C1 segment of cervical spinal cord (tissue), 14 donors: ENCODE data around the gene GNPNAT1.
A peak's percentile ranks its signal among the peaks of the same experiment; 100 is the strongest.

ENCODE experiments used
- DNase-seq, 14 donors: peaks; one replicate each; lab custom pipeline; 2025; lab: John Stamatoyannopoulos, UW

Gene GNPNAT1

DNA sequence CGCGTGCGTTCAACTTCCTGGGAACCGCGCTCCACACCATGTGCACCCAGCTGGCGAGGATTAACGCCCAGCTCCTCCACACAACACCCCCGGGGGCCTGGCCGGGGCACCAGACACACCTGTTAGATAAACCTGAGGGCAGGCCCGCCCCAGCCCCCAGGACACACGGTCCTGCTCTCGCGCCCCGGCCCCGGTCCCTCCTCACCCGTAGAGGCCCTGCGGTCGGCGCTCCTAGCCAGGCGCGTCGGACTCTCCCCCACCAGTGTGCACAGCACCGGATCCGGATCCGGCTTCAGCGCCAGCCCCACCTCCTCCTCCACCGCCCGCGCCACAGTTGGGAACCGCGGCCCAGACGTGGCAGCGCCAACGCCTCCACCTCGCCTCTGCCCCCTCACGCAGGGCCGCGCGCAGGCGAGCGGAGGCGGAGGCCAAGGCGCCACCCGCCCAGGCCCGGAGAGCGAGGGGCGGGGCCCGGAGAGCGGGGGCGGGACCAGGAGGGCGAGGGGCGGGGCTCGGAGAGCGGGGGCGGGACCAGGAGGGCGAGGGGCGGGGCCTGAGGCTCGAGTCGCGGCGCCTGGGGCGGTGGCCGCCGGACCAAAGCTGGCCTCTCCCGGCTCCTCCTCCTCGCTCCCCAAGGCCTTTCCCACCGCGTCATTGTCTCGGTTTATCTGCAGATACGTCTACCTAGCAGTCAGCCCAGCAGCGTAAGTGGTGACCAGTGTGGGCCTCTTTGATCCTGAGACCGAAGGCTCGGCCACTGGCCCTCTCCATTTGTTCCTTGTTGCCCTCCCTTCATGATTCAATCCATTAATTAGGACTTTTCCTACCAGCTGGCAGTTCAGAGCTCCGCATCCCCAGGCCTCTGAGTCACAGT, at the start of gene GNPNAT1:
Gene GNPNAT1, minus strand, starts transcription at position 385 of the 874 bp plus-strand sequence. CDS start 6,957 bp downstream, outside the sequence.
- peak; percentile 3 to 91 (median 80) for DNase-seq

DNA sequence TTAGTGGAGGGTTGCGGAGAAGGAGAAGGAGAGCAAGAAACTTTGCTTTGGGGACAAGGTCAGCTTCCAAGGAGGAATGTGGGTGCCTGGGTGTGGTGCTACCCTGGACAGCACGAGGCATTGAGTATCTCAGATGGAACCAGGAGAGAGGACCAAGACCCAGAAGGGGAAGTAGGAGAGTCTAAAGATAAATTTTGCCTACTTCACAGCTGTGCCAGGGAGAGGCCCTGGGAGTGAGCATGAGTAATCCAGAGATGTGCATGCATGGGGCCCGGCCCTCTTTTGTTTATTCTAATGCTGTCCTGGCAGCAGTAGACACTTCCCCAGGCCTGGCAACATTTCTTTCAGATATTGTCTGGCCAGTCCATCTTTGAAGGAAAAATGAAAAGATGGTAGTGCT, 49.5 kb upstream of the GNPNAT1 start:
- DNase-seq, result peak in 6 of 14 donors; percentile 6 to 27 (median 13)

DNA sequence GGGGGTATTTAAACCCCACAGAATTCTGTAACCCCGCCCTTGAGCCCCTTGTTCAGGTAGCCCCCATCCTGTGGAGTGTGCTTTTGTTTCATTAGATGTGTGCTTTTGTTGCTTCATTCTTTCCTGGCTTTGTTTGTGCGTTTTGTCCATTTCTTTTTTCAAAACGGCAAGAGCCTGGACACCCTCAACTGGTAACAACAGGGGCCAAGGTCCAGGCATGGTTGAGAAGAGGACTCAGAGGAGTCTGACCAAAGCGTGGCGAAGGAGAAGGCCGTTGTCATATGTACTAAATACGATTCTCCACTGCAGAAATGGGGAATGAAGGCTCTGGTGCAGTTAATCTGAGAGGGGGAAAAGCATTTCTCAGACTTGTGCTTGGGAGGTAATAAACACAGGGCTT, 46.0 kb upstream of the GNPNAT1 start:
- no peak for DNase-seq

DNA sequence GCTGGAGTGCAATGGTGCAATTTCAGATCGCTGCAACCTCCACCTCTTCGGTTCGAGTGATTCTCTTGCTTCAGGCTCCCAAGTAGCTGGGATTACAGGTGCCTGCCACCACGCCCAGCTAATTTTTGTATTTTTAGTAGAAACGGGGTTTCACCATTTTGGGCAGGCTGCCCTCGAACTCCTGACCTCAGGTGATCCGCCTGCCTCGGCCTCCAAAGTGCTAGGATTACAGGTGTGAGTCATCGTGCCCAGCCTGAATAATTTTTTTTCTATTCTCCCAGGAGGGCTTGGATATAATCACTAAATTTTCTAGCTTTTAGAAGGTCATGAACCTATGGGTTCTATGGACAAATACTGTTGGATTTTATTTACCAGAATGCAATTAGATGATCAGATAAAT, 44.7 kb upstream of the GNPNAT1 start:
- no peak for DNase-seq

DNA sequence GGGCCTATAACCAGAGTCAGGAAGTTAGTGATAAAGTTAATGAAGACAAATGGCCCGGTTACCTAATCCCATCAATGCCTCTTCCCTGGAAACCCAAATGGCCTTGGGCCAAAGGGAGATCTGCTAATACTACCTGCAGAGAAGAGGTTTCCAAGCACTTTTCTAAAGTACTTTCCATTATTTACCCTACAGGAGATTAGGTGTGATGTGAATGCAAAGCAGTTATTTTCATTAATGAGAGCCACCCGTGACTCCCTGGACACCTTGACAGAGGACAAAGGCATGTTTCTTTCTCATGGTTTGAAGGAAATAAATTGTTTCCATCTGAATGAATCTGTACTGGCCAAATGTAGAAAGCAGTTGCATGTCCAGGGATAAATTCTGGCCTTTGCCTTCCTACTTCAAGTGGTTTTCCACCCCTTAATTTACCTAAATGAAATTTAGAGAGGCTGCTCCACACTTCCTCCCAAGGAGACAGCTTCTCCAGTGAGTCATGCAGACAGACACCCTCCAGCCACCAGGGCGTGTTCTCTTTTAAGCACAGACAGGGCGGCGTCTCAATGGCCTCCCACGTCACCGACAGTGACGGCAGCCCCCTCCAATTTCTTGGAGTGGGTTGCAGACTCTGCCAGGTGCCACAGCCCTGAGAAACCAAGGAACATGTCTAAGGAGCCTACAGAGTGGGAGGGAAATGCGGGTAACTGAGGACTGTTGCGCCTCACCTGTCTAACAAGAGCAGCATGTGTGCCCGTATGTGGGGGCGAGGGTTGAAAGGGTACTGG, 43.9 kb upstream of the GNPNAT1 start:
- no peak for DNase-seq

DNA sequence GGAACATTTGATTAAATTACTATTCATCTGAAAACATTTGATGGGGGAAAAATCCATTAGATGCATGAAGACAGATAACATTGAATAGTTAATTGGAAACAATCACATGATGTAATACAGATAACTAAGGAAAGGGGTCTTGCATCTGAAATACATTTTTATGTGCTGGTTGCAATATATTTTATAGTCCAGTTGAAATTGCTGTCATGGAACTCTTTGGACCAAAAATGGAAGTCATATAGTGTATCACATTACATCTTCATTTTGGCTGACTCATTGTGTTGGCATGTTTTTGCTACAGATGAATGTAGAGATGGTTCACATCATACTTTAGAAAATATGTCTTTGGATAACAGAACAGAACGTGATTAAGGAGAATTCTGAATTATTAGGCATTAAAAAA, 43.0 kb upstream of the GNPNAT1 start:
- DNase-seq, result no peak

DNA sequence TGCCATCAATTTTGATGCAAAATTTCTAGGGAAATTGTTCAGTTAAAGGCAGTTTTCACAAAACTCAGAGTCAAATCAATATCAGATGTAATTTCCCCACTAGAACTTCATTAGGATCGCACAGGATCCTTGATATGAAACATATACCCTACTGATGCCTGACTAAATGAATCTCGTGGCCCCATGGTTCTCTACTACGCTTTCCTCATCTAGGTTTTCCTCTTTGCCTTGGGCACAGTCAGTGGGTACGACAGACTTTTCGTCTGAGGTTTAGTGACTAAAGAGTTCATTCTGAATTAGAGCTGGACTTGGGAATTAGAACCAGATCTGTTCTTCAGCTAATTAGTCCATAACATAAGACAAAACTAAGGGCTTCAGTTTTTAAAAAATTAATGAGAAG, 42.5 kb upstream of the GNPNAT1 start:
- DNase-seq, result no peak

DNA sequence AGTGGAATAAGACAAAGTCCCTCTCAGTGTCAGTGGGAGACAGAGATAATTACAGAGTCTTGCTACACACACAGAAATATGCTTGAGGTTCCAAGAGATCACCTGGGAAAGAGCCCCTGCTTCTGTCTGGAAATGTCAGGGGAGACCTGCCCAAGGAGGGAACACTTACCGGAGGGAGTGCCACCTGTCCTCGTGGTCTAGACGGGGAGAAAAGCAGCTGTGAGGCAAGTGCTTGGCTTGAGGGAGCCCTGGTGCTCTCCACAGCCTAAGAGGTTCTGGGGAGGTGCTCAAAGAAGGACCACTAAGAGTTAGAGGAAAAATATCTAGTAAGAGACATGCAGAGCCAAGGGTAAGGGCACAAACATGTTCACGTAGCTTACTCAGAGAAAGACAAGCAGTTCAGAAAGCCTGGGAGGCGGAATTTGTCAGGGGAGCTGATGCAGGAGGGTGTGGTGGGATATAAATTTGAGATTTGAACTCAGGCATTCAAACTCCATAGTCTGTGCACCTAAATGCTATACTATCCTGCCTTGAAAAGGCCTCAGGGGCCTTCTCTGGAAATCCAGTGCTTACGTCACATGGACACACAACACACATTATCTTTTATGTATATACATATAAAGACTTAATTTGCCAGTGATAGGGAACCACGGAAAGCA, 38.2 kb upstream of the GNPNAT1 start:
- no peak for DNase-seq

DNA sequence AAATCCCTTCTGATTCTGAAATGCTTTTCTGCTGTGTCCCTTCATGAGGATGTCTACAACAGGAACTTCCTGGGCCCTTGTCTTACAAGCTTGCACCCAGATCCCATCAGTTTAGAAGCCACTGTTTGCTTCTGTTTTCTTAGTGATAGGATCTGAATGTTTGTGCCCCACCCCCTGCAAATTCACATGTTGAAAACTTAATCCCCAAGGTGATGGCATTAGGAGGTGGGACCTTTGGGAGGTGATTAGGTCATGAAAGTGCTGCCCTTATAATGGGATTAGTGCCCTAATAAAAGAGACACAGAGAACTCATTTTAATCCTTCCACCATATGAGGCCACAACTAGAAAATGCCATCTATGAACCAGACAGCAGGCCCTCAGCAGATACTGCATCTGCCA, 36.0 kb upstream of the GNPNAT1 start:
- DNase-seq, result no peak

DNA sequence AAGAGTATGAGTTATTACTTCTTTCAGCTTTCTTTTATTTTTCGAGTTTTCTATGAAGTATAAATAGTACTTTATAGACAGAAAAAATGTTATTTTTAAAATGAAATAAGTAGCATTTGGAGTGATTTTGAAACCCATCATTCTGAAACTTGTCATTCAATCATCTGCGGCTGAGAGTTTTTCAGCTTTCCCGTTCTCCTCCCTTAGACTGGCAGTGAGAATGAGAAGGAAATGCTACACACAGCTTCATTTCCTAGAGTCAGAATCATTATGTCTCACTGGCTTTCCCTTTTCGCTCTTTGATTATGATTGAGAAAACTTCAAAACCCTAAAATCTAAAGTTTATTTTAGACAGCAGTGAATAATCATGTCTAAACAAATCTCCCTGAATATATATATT, 33.7 kb upstream of the GNPNAT1 start:
- DNase-seq, result no peak

DNA sequence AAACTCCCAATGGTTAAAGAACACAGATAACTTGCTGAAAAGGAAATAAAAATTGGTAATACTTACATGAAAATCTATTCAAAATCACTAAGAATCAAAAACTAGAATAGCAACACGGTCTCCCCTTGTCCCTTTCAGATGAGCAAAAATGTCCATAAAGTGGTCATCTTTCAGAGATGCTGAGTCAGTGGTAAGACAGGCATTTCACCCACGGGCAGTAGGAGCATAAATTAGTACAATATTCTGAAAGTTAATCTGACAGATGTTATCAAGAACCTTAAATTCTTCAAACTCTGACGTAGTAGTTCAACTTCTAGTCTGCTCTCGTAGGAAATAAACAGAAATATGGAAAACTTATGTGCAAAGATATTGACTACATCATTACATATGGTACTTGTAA, 33.1 kb upstream of the GNPNAT1 start:
- no peak for DNase-seq

DNA sequence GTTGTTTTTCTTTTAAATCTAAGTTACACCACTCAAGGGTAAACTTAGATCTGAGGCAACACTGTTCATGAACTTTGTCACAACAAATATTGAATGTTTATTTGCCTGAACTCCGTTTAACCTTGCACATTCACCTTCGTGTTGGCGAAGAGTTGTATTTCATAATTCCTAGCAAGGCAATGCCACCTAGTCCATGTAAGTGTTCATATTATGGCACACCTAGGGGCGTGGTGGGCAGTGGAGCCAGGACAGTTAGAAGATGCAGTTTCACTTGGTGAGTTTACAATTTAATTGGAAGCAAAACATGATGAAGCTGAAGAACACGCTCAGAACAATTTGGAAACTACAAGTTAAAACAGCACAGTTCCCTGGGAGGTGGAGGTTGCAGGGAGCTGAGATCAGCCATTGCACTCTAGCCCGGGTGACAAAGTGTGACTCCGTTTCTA, 30.4 kb upstream of the GNPNAT1 start:
- no peak for DNase-seq

DNA sequence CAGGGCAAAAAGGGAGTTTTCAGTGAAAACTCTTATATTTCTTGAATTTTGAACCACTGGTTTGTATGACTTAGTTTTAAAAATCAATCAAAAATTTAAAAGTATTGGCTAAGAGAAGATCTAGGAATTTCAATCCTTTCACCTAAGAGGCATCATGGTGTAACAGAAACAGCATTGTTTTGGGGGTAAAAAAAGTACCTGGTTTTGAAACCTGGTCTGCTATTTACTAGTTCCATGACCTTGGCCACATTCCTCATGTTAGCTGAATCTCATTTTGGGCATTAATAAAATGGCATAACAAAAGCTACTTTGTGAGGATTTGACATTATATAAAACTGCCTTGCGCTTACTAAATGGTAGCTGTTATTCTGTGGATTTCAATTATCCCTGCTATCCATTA, 16.7 kb upstream of the GNPNAT1 start:
- no peak for DNase-seq

DNA sequence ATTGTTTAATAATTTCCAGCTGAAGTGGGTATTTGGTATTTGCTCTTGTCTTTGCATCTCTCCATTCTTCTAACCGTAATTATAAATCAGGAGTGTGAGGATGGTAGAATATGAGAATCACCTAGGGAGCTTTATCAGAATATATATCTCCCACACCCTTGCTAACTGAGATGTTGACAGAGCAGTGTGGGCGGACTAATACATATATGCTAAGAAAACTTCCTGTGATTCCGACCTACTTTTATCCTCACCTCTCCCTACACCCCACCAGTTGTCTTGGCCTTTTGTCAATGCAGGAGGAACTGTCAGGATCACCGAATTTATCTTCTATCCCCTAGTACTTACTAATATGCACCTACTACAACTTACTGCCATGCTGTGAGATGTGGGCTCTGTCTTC, 14.7 kb upstream of the GNPNAT1 start:
- no peak for DNase-seq

DNA sequence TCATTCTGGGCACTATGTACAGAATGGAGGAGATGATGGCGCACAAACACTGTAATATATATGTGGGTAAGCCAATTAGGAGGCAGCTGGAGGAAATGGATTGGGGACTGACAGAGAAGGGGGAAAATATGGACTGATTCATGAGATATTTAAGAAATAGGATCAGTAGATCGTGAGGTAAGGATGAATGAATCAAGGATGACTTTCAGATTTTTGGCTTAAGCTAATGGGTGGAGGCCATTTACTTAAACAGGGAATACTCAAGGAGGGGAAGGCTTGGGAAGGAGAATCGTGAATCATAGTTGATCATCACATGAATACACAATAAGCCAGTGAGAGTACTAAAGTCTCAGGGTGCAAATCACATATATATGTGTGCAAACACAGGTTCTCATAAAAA, 11.2 kb upstream of the GNPNAT1 start:
- no peak for DNase-seq

DNA sequence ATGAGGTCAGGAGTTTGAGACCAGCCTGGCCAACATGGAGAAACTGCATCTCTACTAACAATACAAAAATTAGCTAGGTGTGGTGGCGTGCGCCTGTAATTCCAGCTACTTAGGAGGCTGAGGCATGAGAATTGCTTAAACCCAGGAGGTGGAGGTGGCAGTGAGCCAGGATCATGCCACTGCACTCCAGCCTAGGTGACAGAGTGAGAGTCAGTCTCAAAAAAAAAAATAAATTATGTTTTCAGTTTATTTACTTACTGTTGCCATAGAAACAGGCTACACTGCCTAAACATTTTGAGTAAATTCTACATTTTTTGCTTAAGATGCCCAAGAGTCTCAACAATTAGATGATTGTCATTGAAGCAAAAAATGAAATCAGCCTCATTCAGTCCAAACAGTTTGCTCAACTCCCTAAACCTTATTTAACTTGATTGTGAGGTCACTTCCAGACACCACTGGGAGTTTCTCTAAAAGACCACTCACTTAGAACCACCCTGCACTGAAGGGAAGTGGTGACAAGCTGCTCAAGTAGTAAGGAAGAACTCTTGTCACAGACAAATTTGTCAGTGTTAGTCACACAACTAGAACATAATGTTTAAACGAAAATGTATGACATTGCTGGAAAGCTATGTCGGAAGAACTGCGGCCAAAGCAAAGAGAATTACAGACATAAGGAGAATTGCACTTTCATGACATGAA, 9.8 kb upstream of the GNPNAT1 start:
- DNase-seq, result no peak

DNA sequence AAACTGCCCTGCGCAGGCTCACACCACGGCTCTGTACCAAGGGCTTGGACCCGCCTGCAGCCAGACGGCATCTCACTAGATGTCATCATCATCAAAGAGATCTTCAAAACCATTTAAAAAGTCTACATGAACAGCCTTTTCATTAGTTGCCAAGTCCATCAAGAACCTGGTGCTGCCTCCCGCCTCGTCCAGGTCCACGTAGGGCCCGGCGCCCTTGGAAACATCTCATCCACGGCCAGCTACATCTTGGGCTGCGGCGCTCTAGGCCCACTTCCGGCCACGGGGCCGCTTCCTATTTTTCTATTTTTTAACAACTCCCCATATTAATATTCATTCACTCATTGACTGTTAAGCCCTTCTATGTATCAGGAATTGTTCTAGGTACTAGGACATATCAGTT, 7.4 kb upstream of the GNPNAT1 start:
- DNase-seq, result no peak

DNA sequence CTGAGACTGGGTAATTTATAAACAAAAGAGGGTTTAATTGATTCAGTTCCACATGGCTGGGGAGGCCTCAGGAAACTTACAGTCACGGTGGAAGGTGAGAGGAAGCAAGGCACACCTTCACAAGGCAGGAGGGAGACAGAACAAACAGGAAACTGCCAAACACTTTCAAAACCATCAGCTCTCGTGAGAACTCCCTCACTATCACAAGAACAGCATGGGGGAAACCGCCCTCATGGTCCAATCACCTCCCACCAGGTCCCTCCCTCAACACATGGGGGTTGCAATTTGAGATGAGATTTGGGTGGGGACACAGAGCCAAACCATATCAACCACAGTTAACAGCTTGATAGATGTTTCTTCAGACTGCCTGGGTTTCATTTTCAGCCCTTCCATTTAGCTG, 6.2 kb upstream of the GNPNAT1 start:
- no peak for DNase-seq

DNA sequence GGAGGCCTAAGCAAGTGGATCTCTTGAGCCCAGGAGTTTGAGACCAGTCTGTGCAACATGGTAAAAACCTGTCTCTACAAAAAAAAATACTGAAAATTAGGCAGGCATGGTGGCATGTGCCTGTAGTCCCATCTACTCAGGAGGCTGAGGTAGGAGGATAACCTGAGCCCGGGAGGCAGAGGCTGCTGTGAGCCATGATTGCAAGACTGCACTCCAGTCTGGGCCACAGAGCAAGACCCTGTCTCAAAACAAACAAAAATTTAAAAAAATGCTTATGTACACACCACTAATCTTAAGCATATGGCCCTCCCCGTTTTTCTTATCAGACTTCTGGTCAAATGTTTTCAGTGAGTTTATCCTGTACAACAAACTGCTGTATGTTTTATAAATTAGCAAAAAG, 1.7 kb upstream of the GNPNAT1 start:
- DNase-seq, result no peak

DNA sequence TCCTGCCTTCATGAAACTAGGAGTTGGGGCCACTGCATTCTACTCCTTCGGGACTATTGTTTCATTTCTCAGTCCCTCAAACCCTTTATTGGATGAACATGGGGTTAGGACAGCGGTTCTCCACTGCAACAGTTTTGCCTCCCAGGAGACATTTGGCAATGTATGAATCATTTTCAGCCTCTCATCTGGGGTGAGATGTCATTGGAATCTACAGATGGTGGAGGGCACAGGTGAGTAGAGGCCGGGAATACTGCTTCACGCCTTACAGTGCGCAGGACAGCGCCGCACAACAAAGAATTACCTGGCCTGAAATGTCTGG, 649 bp upstream of the GNPNAT1 start:
- no peak for DNase-seq

DNA sequence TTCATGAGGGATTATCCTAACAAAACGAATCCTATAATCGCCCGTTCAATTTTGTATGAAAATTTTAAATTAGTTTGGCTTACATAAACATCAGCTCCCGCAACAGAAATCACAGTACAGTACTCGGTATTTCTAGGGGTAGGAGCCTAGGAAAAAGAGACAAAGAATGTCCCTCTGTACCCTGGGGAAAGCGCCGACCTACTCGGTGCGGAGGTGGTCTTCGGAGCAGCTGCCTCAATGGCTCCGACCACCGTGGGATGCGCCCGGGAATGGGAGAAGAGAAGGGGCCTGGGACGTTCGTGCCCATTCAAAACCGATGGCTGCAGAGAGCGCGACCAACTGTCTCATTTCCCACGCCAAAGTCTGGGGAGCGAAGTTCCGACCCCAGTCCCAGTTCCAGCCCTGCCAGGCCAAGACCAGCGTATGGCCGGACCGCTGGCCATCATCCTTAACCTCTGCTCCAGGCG, 618 bp downstream of the GNPNAT1 start:
- peak in 3 of 14 donors; percentile 37 to 55 (median 40) for DNase-seq
